COLO668 (cell line): ENCODE measurements around the gene IFNA13.

Experiments
- DNase-seq: peaks from one replicate; lab custom pipeline; 2025; ENCODE audit not compliant: unreplicated experiment; lab: John Stamatoyannopoulos, UW

The IFNA13 gene

GRCh38 chr9:21362287-21362686 lies 5.6 kb downstream of the IFNA13 start:
- DNase-seq, result no peak

- DNase-seq, result no peak
Measured at GRCh38 chr9:21357479-21358460, 10.1 kb downstream of the IFNA13 start.

- DNase-seq, result no peak
Measured at GRCh38 chr9:21350787-21351186, 17.1 kb downstream of the IFNA13 start, which contains the start of gene IFNA6. Gene IFNA6 (minus strand): TSS chr9:21350887. CDS start chr9:21350887, 0 bp downstream.

- DNase-seq, result no peak
Measured at GRCh38 chr9:21348430-21348970, 19.4 kb downstream of the IFNA13 start.

- no peak for DNase-seq
Measured at GRCh38 chr9:21340735-21341134, 27.1 kb downstream of the IFNA13 start.

- DNase-seq, result no peak
Measured at GRCh38 chr9:21336457-21336856, 31.4 kb downstream of the IFNA13 start.

- peak; percentile 92 for DNase-seq
Measured at GRCh38 chr9:21334701-21335632, 32.9 kb downstream of the IFNA13 start, which contains the start of gene KLHL9. Gene KLHL9 (minus strand): TSS chr9:21335404. CDS start chr9:21334859, 545 bp downstream.

- DNase-seq, result no peak
Measured at GRCh38 chr9:21333226-21333625, 34.6 kb downstream of the IFNA13 start.

GRCh38 chr9:21331676-21332402 lies 36.0 kb downstream of the IFNA13 start:
- DNase-seq, result no peak

GRCh38 chr9:21326526-21327139 lies 41.2 kb downstream of the IFNA13 start:
- no peak for DNase-seq

- DNase-seq, result no peak
Measured at GRCh38 chr9:21324047-21324446, 43.8 kb downstream of the IFNA13 start.

- no peak for DNase-seq
Measured at GRCh38 chr9:21322911-21323461, 44.9 kb downstream of the IFNA13 start.

- DNase-seq, result no peak
Measured at GRCh38 chr9:21320465-21320864, 47.4 kb downstream of the IFNA13 start.

- DNase-seq, result peak; percentile 24
Measured at GRCh38 chr9:21317956-21318923, 49.6 kb downstream of the IFNA13 start.
